ENCODE results near the gene RAB11A.

DNA sequence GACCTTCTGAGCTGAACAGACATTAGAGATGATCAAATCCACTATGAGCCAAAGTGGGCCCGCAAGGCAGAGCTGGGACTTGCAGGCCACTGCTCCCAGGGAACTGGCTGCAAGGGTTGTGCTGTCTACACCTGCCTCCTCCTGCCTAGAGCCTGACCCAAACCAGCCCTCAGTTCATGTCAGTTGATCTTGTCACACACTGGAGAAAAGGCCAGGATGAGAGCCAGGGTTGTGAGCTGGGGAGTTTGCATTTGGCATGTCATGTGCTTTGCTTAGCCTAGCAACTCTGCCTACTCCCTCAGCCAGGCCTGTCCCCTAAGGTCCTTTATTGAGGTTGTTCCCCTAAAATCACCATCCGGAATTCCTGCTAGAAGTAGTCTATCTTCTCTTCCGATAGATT, 67.8 kb downstream of the RAB11A start:
- TF ChIP-seq, protein P1, sequence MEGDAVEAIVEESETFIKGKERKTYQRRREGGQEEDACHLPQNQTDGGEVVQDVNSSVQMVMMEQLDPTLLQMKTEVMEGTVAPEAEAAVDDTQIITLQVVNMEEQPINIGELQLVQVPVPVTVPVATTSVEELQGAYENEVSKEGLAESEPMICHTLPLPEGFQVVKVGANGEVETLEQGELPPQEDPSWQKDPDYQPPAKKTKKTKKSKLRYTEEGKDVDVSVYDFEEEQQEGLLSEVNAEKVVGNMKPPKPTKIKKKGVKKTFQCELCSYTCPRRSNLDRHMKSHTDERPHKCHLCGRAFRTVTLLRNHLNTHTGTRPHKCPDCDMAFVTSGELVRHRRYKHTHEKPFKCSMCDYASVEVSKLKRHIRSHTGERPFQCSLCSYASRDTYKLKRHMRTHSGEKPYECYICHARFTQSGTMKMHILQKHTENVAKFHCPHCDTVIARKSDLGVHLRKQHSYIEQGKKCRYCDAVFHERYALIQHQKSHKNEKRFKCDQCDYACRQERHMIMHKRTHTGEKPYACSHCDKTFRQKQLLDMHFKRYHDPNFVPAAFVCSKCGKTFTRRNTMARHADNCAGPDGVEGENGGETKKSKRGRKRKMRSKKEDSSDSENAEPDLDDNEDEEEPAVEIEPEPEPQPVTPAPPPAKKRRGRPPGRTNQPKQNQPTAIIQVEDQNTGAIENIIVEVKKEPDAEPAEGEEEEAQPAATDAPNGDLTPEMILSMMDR (IDR thresholded peaks at IDR 0.05): no peak
- no peak for TF ChIP-seq POLR2A (IDR thresholded peaks at IDR 0.05)

Data from adrenal gland (tissue), 5 donors.